ENCODE measurements around the gene SH3BP4.

Gene SH3BP4

GRCh38 chr2:234988491-234988890 is 36.7 kb downstream of the SH3BP4 start:
- no peak for TF ChIP-seq POLR2A (IDR thresholded peaks at IDR 0.05; ENCODE audit: low read length)
- TF ChIP-seq GATA1 (IDR thresholded peaks at IDR 0.05; ENCODE audit: low read depth, low read length): no peak
- DNase-seq: no peak

DNA sequence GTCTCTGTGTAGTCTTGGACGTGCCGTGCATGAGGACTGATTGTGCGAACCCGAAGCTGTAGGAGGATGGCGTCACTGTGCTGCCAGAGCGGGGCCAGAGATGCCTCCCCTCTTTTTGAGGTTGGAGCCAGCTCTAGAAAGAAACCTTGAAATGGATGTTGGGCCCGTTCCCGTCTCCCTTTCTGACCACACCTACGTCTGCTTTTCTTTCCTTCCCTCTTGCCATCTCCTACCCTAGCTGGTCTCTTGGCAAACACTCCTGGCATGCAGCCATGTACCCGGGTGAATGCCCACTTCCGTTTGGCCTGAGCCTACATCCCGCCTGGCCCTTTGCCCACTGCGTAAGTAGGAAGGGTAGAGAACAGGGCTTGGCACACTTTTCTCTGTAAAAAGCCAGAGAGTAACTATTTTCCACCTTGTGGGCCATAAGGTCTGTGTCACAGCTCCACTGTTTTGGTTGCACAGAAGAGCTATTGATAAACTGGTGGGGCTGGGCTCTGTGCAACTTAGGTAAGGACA is 37.4 kb downstream of the SH3BP4 start:
- TF ChIP-seq POLR2A (IDR thresholded peaks at IDR 0.05; ENCODE audit: low read length): no peak
- TF ChIP-seq GATA1 (IDR thresholded peaks at IDR 0.05; ENCODE audit: low read depth, low read length): no peak
- DNase-seq: no peak

DNA sequence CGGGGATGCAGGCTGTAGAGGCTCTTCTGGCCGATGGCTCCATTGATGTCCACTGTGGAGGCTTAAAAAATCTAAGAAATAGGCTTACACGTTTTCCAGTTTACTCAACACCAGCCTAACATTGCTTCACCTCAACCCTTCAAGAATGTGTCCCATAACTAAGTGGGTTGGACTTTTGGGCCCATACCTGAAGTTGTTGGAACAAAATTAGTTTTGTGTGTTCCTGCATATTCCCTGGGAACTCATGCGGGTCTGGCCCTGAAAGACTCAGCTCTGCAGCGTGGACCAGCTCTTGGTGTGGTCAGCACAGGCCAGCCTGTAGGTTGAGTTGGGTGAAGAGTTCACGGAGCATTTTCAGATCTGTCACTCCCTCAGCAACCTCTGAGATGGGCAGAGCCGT is 38.5 kb downstream of the SH3BP4 start:
- no peak for TF ChIP-seq POLR2A (IDR thresholded peaks at IDR 0.05; ENCODE audit: low read length)
- TF ChIP-seq GATA1 (IDR thresholded peaks at IDR 0.05; ENCODE audit: low read depth, low read length): no peak
- DNase-seq: no peak

- no peak for TF ChIP-seq POLR2A (IDR thresholded peaks at IDR 0.05; ENCODE audit: low read length)
- TF ChIP-seq GATA1 (IDR thresholded peaks at IDR 0.05; ENCODE audit: low read depth, low read length): no peak
- no peak for DNase-seq
Observed at GRCh38 chr2:234991290-234991689, 39.5 kb downstream of the SH3BP4 start.

GRCh38 chr2:234991793-234992192 is 40.0 kb downstream of the SH3BP4 start:
- no peak for TF ChIP-seq POLR2A (IDR thresholded peaks at IDR 0.05; ENCODE audit: low read length)
- TF ChIP-seq GATA1 (IDR thresholded peaks at IDR 0.05; ENCODE audit: low read depth, low read length): no peak
- no peak for DNase-seq

GRCh38 chr2:234992196-234992595 is 40.4 kb downstream of the SH3BP4 start:
- DNase-seq: no peak
- TF ChIP-seq GATA1 (IDR thresholded peaks at IDR 0.05; ENCODE audit: low read depth, low read length): no peak
- TF ChIP-seq POLR2A (IDR thresholded peaks at IDR 0.05; ENCODE audit: low read length): no peak

DNA sequence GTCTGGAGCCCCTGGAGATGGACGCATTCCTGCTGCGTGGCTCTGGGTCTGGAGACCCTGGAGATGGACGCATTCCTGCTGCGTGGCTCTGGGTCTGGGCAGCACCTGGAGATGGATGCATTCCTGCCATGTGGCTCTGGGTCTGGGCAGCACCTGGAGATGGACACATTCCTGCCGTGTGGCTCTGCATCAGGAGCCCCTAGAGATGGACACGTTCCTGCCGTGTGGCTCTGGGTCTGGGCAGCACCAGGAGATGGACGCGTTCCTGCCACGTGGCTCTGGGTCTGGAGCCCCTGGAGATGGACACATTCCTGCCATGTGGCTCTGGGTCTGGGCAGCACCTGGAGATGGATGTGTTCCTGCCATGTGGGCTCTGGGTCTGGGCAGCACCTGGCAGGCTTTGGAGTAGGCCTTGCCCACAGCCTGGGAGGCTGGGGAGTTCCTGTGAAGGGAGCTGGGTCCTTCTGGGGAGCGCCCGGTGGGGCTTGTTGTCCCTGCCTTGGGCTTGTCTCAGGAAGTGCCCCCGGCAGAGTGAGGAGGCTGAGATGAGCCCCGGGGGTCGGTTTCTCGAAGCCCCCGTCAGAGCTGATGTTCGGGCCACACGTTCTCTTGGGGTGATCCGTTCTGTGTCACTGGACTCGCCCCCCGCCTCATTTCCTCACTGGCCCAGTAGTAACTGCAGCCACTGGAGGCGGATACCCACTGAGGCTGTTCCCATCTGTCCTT is 41.0 kb downstream of the SH3BP4 start:
- no peak for DNase-seq
- TF ChIP-seq POLR2A (IDR thresholded peaks at IDR 0.05; ENCODE audit: low read length) (no peak), GATA1 (IDR thresholded peaks at IDR 0.05; ENCODE audit: low read depth, low read length) (no peak)

- TF ChIP-seq GATA1 (IDR thresholded peaks at IDR 0.05; ENCODE audit: low read depth, low read length): no peak
- TF ChIP-seq POLR2A (IDR thresholded peaks at IDR 0.05; ENCODE audit: low read length): no peak
- no peak for DNase-seq
Observed at GRCh38 chr2:234993541-234993981, 41.7 kb downstream of the SH3BP4 start.

DNA sequence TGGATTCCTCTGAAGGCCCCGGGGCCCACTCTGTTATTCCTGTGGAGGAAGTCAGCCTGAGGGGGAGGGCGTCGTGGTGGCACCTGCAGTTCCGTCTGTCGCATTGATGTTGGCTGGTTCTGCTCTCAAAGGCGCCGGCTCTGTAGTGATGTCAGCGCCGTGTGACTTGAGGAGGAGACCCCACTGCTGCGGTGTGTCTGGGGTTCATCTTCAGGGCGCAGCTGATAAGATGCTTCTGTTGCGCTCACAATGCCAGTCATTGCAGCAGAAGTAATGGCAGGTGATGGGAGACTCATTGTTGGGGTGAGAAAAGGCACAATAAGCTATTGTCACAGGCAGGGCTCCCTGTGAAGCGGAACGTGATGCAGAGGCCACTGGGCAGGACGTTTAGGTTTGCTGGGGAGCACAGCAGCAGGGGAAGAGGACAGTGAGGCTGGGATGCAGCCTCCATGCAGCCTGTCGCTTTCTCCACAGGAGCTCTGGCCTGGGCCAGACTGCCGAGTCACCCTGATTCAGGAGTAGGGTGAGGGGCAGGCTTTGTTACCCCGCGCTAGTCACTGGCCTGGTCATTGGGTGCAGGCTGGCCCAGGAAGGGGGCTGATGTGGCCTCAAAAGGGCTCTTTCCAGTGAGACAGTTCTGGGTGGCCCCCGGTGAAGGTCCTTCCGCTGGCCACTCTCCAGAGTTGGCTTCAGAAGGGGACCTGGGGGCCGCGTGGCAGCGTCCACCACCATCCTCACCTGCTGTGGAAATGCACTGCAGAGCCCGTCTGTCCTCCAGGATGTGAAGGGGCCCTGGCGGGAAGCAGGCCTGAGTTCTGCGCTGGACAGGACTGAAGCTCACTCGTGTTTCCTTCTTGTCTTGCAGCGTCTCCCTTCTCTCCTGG is 42.9 kb downstream of the SH3BP4 start:
- DNase-seq: no peak
- TF ChIP-seq POLR2A (IDR thresholded peaks at IDR 0.05; ENCODE audit: low read length) (no peak), GATA1 (IDR thresholded peaks at IDR 0.05; ENCODE audit: low read depth, low read length) (no peak)

DNA sequence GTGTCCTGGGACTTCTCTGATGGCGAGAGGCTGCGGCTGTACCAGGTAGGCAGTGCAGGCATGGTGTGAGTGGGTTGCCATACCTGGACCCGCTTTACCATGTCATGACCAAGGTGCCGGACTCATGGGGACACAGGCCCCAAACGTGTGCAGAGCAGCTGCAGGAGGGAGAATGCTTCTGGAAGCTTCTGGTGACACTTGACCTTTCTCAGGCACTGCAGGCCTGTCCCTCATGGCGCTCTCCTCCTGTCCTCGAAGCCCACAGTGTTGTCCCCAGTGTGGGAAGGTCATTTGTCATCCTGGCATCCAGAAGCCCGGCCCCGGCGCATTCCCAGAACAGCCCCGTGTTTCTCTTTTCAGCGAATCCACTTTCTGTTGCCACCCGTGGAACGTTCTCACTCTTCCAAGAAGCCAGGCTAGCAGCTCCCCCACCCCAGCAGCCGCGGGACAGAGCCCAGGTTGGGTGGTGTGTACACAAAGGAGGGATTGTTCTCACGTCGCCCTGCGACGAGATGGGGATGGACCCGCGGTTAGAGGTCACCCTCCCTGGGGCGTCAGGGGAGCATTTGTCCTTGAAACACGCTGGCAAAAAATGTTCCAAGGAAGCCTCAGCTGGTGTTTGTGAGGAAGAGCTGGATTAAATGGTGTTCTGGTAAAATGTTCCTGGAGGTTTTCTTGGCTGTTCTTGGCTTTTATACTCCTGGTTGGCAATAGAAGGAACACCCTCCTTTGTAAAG is 43.7 kb downstream of the SH3BP4 start:
- DNase-seq: no peak
- TF ChIP-seq GATA1 (IDR thresholded peaks at IDR 0.05; ENCODE audit: low read depth, low read length) (no peak), POLR2A (IDR thresholded peaks at IDR 0.05; ENCODE audit: low read length) (no peak)

DNA sequence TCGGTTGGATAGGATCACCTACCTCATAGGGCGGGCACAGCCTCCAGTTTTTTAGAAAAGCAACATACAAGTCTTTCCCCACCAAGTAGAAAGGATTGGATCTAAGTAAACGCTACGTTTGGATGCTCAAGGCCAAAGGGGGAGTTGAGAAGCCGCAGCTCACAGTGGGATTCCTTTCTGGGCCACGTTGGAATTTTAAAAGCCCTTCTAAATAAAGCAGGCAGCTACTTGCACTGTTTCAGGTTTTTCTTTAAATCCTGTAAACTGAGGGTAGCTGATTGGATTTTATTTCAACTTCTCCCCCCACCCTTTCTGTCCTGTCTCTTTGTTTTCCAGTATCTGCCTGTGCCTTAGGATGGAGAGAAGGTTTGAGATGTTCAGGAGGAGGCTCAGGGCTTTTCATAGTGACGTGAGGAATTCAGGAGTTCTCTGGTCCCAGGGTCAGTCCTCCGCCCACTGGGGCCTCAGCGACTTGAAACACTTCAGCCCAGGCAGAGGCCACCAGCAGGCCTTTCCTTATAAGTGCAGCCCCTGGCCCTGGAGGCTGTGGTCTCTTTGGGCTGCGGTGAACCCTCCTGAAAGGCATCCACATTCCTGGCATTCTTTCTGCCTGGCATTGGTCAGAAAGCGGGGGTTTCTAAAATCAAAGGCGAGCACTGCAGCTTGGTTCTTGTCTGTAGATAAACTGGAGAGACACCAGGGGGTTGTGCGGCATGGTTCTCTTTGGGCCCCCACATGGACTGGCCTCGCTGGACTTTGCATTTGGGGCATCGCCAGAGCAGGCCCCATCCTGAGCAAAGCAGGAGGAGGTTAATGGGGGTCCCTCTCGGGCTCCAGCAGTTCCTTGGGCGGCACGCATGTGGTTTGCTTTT is 44.5 kb downstream of the SH3BP4 start:
- no peak for DNase-seq

DNA sequence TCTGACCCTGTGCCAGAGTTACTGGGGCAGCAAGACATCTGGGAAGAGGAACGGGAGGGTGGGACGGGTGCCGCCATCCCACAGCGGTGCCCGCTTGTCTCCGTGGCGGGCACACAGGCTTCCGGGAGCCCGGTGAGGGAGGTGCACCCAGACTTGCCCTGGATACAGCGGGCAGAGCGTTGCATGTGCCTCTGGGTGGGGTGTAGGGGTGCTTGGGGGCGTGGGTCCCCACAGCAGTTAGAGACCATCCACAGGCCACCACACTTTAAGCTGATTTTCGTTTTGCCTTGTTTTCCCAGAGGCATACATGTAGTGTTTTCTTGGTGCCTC is 45.1 kb downstream of the SH3BP4 start:
- DNase-seq: no peak
- no peak for TF ChIP-seq GATA1 (IDR thresholded peaks at IDR 0.05; ENCODE audit: low read depth, low read length)
- TF ChIP-seq POLR2A (IDR thresholded peaks at IDR 0.05; ENCODE audit: low read length): no peak

More for the DNA sequence above, 44.5 kb downstream of the SH3BP4 start:
- TF ChIP-seq GATA1 (IDR thresholded peaks at IDR 0.05; ENCODE audit: low read depth, low read length): no peak
- no peak for TF ChIP-seq POLR2A (IDR thresholded peaks at IDR 0.05; ENCODE audit: low read length)

DNA sequence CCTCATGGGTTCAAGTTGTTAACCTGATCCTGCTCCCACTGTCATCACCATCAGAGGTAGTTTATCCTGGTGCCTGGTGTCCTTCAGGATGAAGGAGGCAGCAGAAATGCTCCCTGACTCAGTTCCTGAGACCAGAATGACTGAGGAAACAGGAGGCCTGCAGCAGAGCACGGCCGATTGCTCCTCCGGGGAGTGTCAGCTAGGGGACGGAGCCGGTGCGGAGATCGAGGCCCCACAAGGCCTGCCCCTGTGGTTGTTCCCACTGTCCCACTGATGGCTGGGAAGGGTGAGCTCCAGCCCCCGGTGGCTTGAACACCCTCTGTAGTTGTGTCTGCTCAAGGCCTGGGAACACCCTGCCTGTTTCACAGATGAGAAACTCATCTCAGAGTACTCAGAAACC is 45.6 kb downstream of the SH3BP4 start:
- no peak for TF ChIP-seq GATA1 (IDR thresholded peaks at IDR 0.05; ENCODE audit: low read depth, low read length)
- no peak for TF ChIP-seq POLR2A (IDR thresholded peaks at IDR 0.05; ENCODE audit: low read length)

More for the DNA sequence above, 45.6 kb downstream of the SH3BP4 start:
- no peak for DNase-seq

All from erythroblast (primary cell).